Measurements from ENCODE around the gene TCERG1L. TPM values are rescaled to one million over a fixed set of nuclear protein-coding genes. Genes with fewer than 3 reads are reported as not detected.

The TCERG1L gene
- total RNA-seq, 1 donor from 2014 or later, result not detected

GRCh38 chr10:131310142-131310541, 1.4 kb downstream of the TCERG1L start:
- Histone ChIP-seq H3K36me3 (no peaks in the 10 kb centered on the region), H3K9me3 (no peaks in the 10 kb centered on the region), H3K4me1 (no peaks in the 10 kb centered on the region), H3K27me3 (peaks cover 69% of the 10 kb centered on the region), H3K4me3 (no peak overlapping the region), H3K27ac (no peak overlapping the region)
- no peak for DNase-seq
- ATAC-seq, result no peak
- TF ChIP-seq CTCF (IDR thresholded peaks at IDR 0.05), result peak; percentile 22
- intact Hi-C loops (cut with DNase I), result no loop called here

- no peak overlapping the region for H3K4me3 ChIP-seq
- no peak overlapping the region for H3K27ac ChIP-seq
- no peaks in the 10 kb centered on the region for H3K9me3 ChIP-seq
- intact Hi-C loops (cut with DNase I), result no loop called here
- no peaks in the 10 kb centered on the region for H3K27me3 ChIP-seq
- no peak for DNase-seq
- no peaks in the 10 kb centered on the region for H3K4me1 ChIP-seq
- no peaks in the 10 kb centered on the region for H3K36me3 ChIP-seq
- ATAC-seq, result no peak
- TF ChIP-seq CTCF (IDR thresholded peaks at IDR 0.05), result no peak
Measured at GRCh38 chr10:131300508-131300907, 11.0 kb downstream of the TCERG1L start.

GRCh38 chr10:131290781-131291180, 20.7 kb downstream of the TCERG1L start:
- Histone ChIP-seq H3K27me3 (no peaks in the 10 kb centered on the region), H3K4me1 (no peaks in the 10 kb centered on the region), H3K9me3 (no peaks in the 10 kb centered on the region), H3K4me3 (no peak overlapping the region), H3K36me3 (no peaks in the 10 kb centered on the region), H3K27ac (no peak overlapping the region)
- no peak for ATAC-seq
- intact Hi-C loops (cut with DNase I), result no loop called here
- no peak for DNase-seq
- no peak for TF ChIP-seq CTCF (IDR thresholded peaks at IDR 0.05)

GRCh38 chr10:131288648-131289047, 22.9 kb downstream of the TCERG1L start:
- no peak for TF ChIP-seq CTCF (IDR thresholded peaks at IDR 0.05)
- no peak for DNase-seq
- no peak for ATAC-seq
- H3K36me3 ChIP-seq, result no peaks in the 10 kb centered on the region
- no peak overlapping the region for H3K27ac ChIP-seq
- intact Hi-C loops (cut with DNase I), result no loop called here
- H3K27me3 ChIP-seq, result no peaks in the 10 kb centered on the region
- H3K4me1 ChIP-seq, result no peaks in the 10 kb centered on the region
- no peaks in the 10 kb centered on the region for H3K9me3 ChIP-seq
- H3K4me3 ChIP-seq, result no peak overlapping the region

GRCh38 chr10:131282961-131283360, 28.6 kb downstream of the TCERG1L start:
- no peak for TF ChIP-seq CTCF (IDR thresholded peaks at IDR 0.05)
- Histone ChIP-seq H3K9me3 (no peaks in the 10 kb centered on the region), H3K27ac (no peak overlapping the region), H3K4me3 (no peak overlapping the region), H3K4me1 (no peaks in the 10 kb centered on the region), H3K36me3 (no peaks in the 10 kb centered on the region), H3K27me3 (no peaks in the 10 kb centered on the region)
- no peak for DNase-seq
- intact Hi-C loops (cut with DNase I), result no loop called here
- ATAC-seq, result no peak

- H3K36me3 ChIP-seq, result no peaks in the 10 kb centered on the region
- no peaks in the 10 kb centered on the region for H3K4me1 ChIP-seq
- DNase-seq (no peak), ATAC-seq (no peak)
- no peaks in the 10 kb centered on the region for H3K9me3 ChIP-seq
- TF ChIP-seq CTCF (IDR thresholded peaks at IDR 0.05), result no peak
- intact Hi-C loops (cut with DNase I), result no loop called here
- no peak overlapping the region for H3K4me3 ChIP-seq
- H3K27me3 ChIP-seq, result no peaks in the 10 kb centered on the region
- no peak overlapping the region for H3K27ac ChIP-seq
Measured at GRCh38 chr10:131280101-131280500, 31.4 kb downstream of the TCERG1L start.

All from upper lobe of right lung (tissue), 1 donor.